Measurements from ENCODE around the gene EFCAB7. TPM values are rescaled to one million over a fixed set of nuclear protein-coding genes. Genes with fewer than 3 reads are reported as not detected.
A peak's percentile ranks its signal among the peaks of the same experiment; 100 is the strongest.

Gene EFCAB7, protein sequence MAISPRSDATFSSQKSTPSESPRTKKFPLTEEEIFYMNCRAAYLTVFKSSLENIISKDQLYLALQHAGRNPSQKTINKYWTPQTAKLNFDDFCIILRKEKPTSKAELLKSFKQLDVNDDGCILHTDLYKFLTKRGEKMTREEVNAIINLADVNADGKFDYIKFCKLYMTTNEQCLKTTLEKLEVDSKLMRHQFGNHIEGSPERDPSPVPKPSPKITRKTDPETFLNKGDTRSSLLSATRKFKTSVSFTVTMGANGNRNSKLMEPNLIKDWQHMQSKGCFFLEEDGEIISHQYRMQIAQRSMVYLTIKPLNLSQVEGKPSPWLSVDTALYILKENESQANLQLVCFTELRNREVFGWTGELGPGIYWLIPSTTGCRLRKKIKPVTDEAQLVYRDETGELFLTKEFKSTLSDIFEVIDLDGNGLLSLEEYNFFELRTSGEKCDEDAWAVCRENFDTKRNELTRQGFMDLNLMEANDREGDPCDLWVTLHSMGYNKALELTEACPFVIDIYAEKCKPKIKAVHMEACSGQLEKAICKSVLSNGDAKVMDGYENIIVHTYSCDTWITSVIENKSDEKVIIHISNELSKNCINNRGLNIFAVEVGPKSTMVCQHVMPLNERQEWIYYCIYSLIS
- 10 to 100 TPM in 1 of 2 donors, 1 to 10 TPM in 1; 9.7 to 10.5 TPM for total RNA-seq

GRCh38 chr1:63522891-63523728, at the start of gene EFCAB7, which contains the start of gene ITGB3BP:
EFCAB7 (plus strand) TSS chr1:63523525; CDS start chr1:63525573, 2,048 bp downstream.
ITGB3BP (minus strand) TSS chr1:63523225; CDS start chr1:63523133, 92 bp downstream.
- H3K36me3 Mint-ChIP-seq (ENCODE audit: low read depth): peaks cover 22% of the 10 kb centered on the region
- ATAC-seq (replicated peaks): peak; percentile 86
- peaks cover 11% of the 10 kb centered on the region for H3K4me1 Mint-ChIP-seq
- H3K27me3 Mint-ChIP-seq: no peaks in the 10 kb centered on the region
- H3K27ac Mint-ChIP-seq: peak within 1 kb of the TSS; percentile 95
- no peaks in the 10 kb centered on the region for H3K9me3 Mint-ChIP-seq
- H3K4me3 Mint-ChIP-seq: peak within 1 kb of the TSS; percentile 95

- H3K4me3 Mint-ChIP-seq: no peak overlapping the region
- H3K27ac Mint-ChIP-seq: no peak overlapping the region
- no peaks in the 10 kb centered on the region for H3K9me3 Mint-ChIP-seq
- no peaks in the 10 kb centered on the region for H3K27me3 Mint-ChIP-seq
- no peaks in the 10 kb centered on the region for H3K4me1 Mint-ChIP-seq
- no peak for ATAC-seq (replicated peaks)
- peaks cover 19% of the 10 kb centered on the region for H3K36me3 Mint-ChIP-seq (ENCODE audit: low read depth)
Observed at GRCh38 chr1:63475761-63476160, 47.6 kb upstream of the EFCAB7 start.

DNA sequence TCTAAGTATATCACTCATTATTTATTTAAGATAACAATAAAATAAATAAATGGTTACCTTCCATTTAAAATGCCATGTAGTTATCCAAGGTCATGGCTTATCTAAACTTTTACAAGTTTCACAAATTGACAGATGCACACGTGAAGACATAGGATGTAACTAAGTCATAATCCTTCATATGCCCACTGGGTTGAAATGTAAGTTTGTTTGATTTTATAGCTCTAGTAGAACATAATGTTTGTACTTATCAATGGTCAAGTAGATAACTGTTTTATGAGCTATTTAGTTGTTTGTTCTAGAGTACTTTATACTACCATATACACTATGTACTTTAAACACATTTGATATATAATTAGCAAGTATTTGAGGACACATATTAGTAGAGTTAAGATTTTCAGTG, 43.3 kb upstream of the EFCAB7 start:
- no peaks in the 10 kb centered on the region for H3K9me3 Mint-ChIP-seq
- no peak overlapping the region for H3K4me3 Mint-ChIP-seq
- no peak for ATAC-seq (replicated peaks)
- no peak overlapping the region for H3K27ac Mint-ChIP-seq
- H3K27me3 Mint-ChIP-seq: no peaks in the 10 kb centered on the region
- no peaks in the 10 kb centered on the region for H3K4me1 Mint-ChIP-seq
- H3K36me3 Mint-ChIP-seq (ENCODE audit: low read depth): peaks cover 25% of the 10 kb centered on the region

GRCh38 chr1:63486629-63487028, 36.7 kb upstream of the EFCAB7 start:
- Mint-ChIP-seq H3K9me3 (no peaks in the 10 kb centered on the region), H3K36me3 (ENCODE audit: low read depth) (peaks cover 20% of the 10 kb centered on the region)

DNA sequence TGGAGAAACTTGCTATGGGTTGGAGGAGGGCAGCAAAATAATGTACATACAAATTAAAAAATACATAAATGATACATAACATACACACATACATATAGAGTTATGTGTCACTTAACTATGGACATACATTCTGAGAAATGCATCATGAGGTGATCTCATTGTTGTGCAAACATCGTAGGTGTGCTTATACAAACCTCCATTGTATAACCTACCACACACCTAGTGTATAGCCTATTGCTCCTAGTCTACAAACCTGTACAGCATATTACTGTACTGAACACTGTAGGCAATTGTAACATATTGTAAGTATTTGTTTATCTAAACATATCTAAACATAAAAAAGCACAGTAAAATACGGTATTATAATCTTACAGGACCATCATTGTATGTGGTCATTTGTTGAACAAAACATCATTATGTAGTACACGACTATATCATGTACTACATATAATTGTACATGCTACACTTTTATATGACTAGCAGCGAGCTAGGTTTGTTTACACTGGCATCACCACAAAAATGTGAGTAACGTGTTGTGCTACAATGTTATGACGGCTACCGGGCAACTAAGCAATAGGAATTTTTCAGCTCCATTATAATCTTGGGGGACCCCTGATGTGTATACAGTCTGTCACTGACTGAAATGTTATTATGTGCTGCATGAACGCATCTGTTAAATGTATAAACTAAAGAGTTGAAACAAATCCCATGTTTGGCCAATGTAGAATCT, 35.8 kb upstream of the EFCAB7 start:
- no peak for ATAC-seq (replicated peaks)
- Mint-ChIP-seq H3K36me3 (ENCODE audit: low read depth) (peaks cover 20% of the 10 kb centered on the region), H3K27ac (no peak overlapping the region), H3K4me3 (no peak overlapping the region), H3K4me1 (peaks cover 2% of the 10 kb centered on the region), H3K9me3 (no peaks in the 10 kb centered on the region), H3K27me3 (no peaks in the 10 kb centered on the region)

More at GRCh38 chr1:63486629-63487028, 36.7 kb upstream of the EFCAB7 start:
- ATAC-seq (replicated peaks): no peak
- Mint-ChIP-seq H3K27me3 (no peaks in the 10 kb centered on the region), H3K4me3 (no peak overlapping the region), H3K4me1 (no peaks in the 10 kb centered on the region), H3K27ac (no peak overlapping the region)

GRCh38 chr1:63497577-63497976, 25.7 kb upstream of the EFCAB7 start:
- Mint-ChIP-seq H3K36me3 (ENCODE audit: low read depth) (peaks cover 11% of the 10 kb centered on the region), H3K9me3 (no peaks in the 10 kb centered on the region), H3K27me3 (no peaks in the 10 kb centered on the region), H3K4me1 (peaks cover 1% of the 10 kb centered on the region), H3K27ac (no peak overlapping the region), H3K4me3 (no peak overlapping the region)
- no peak for ATAC-seq (replicated peaks)

GRCh38 chr1:63498106-63498505, 25.2 kb upstream of the EFCAB7 start:
- no peak overlapping the region for H3K4me3 Mint-ChIP-seq
- H3K27ac Mint-ChIP-seq: no peak overlapping the region
- H3K27me3 Mint-ChIP-seq: no peaks in the 10 kb centered on the region
- no peak for ATAC-seq (replicated peaks)
- no peaks in the 10 kb centered on the region for H3K4me1 Mint-ChIP-seq
- peaks cover 11% of the 10 kb centered on the region for H3K36me3 Mint-ChIP-seq (ENCODE audit: low read depth)
- no peaks in the 10 kb centered on the region for H3K9me3 Mint-ChIP-seq

GRCh38 chr1:63501256-63501655, 22.1 kb upstream of the EFCAB7 start:
- H3K9me3 Mint-ChIP-seq: peaks cover 4% of the 10 kb centered on the region
- peaks cover 21% of the 10 kb centered on the region for H3K36me3 Mint-ChIP-seq (ENCODE audit: low read depth)
- H3K27me3 Mint-ChIP-seq: no peaks in the 10 kb centered on the region
- H3K4me1 Mint-ChIP-seq: no peaks in the 10 kb centered on the region
- H3K4me3 Mint-ChIP-seq: no peak overlapping the region
- no peak overlapping the region for H3K27ac Mint-ChIP-seq
- no peak for ATAC-seq (replicated peaks)

- Mint-ChIP-seq H3K4me1 (no peaks in the 10 kb centered on the region), H3K27ac (no peak overlapping the region), H3K4me3 (no peak overlapping the region), H3K27me3 (no peaks in the 10 kb centered on the region), H3K36me3 (ENCODE audit: low read depth) (peaks cover 19% of the 10 kb centered on the region), H3K9me3 (peaks cover 4% of the 10 kb centered on the region)
- ATAC-seq (replicated peaks): no peak
Observed at GRCh38 chr1:63506782-63507181, 16.5 kb upstream of the EFCAB7 start.

DNA sequence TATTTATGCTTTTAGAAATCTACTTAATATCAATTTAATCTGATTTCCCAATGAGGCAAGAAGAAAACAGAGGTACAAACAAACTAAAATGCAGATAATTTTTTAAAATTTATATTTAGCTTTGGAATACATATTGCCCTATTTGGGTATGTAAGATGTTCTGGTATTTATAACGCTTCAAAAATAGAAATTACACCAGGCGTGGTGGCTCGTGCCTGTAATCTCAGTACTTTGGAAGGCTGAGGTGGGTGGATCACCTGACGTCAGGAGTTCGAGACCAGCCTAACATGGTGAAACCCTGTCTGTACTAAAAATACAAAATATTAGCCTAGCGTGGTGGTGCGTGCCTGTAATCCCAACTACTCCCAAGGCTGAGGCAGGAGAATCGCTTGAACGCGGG, 13.6 kb upstream of the EFCAB7 start:
- Mint-ChIP-seq H3K36me3 (ENCODE audit: low read depth) (peaks cover 19% of the 10 kb centered on the region), H3K4me1 (no peaks in the 10 kb centered on the region)
- ATAC-seq (replicated peaks): no peak

DNA sequence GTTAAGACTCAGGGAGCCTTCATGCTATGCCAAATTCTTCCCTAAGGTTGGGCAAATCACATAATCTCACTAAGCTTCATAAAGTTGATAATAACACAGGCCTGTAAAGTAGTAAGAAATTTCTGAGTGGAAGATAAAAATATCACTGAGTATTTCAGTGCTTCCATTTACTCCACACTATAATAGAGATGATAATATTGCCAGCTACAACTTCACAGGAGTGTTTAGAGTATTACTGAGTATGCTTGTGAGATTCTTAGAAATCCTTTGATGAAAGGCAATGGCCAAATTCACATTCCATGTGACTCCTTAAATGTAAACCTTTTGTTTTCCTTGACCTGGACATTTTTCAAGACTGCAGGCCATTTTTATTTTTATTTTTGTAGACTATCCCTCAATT, 10.7 kb upstream of the EFCAB7 start:
- Mint-ChIP-seq H3K27me3 (no peaks in the 10 kb centered on the region), H3K36me3 (ENCODE audit: low read depth) (no peaks in the 10 kb centered on the region), H3K4me1 (no peaks in the 10 kb centered on the region), H3K27ac (no peak overlapping the region), H3K4me3 (no peak overlapping the region), H3K9me3 (no peaks in the 10 kb centered on the region)
- no peak for ATAC-seq (replicated peaks)

More for the DNA sequence above, 13.6 kb upstream of the EFCAB7 start:
- Mint-ChIP-seq H3K4me3 (no peak overlapping the region), H3K27ac (no peak overlapping the region), H3K9me3 (peaks cover 4% of the 10 kb centered on the region), H3K27me3 (no peaks in the 10 kb centered on the region)

- no peaks in the 10 kb centered on the region for H3K9me3 Mint-ChIP-seq
- ATAC-seq (replicated peaks): no peak
- H3K27me3 Mint-ChIP-seq: no peaks in the 10 kb centered on the region
- peaks cover 6% of the 10 kb centered on the region for H3K4me1 Mint-ChIP-seq
- no peaks in the 10 kb centered on the region for H3K36me3 Mint-ChIP-seq (ENCODE audit: low read depth)
- H3K4me3 Mint-ChIP-seq: no peak overlapping the region
- H3K27ac Mint-ChIP-seq: no peak overlapping the region
Observed at GRCh38 chr1:63516629-63517028, 6.7 kb upstream of the EFCAB7 start.

GRCh38 chr1:63523738-63524137, 413 bp downstream of the EFCAB7 start:
- H3K4me1 Mint-ChIP-seq: peaks cover 11% of the 10 kb centered on the region
- peak overlapping the region; percentile 95 for H3K4me3 Mint-ChIP-seq
- peaks cover 22% of the 10 kb centered on the region for H3K36me3 Mint-ChIP-seq (ENCODE audit: low read depth)
- peak; percentile 59 for ATAC-seq (replicated peaks)
- H3K27ac Mint-ChIP-seq: peak overlapping the region; percentile 95
- no peaks in the 10 kb centered on the region for H3K27me3 Mint-ChIP-seq
- H3K9me3 Mint-ChIP-seq: no peaks in the 10 kb centered on the region

GRCh38 chr1:63524201-63524600, 876 bp downstream of the EFCAB7 start:
- Mint-ChIP-seq H3K27ac (peak overlapping the region; percentile 95), H3K27me3 (no peaks in the 10 kb centered on the region), H3K4me3 (peak overlapping the region; percentile 95), H3K4me1 (peaks cover 11% of the 10 kb centered on the region), H3K36me3 (ENCODE audit: low read depth) (peaks cover 22% of the 10 kb centered on the region), H3K9me3 (no peaks in the 10 kb centered on the region)
- ATAC-seq (replicated peaks): no peak
